Transverse colon (tissue), 4 donors: ENCODE data around the gene HRC. TPM values are rescaled to one million over a fixed set of nuclear protein-coding genes. Genes with fewer than 3 reads are reported as not detected.

ENCODE experiments used
- DNase-seq: peaks from one replicate; pipeline ENCODE4 v3.0.0-alpha.2; 2019
- H3K27ac ChIP-seq, 4 donors: fragments of 200-600 bp; sonication (generic); 2 replicates each; pipeline ENCODE4 v1.5.1; 2016 to 2018; ENCODE audit warnings: inconsistent platforms in 4 of 4
- H3K27me3 ChIP-seq: fragments of 200-600 bp; sonication (generic); 2 replicates; pipeline ENCODE4 v1.5.1; 2017; ENCODE audit warnings: inconsistent platforms
- H3K36me3 ChIP-seq, 4 donors: fragments of 200-600 bp; sonication (generic); 2 replicates each; pipeline ENCODE4 v1.5.1; 2017 to 2019; ENCODE audit warnings: inconsistent platforms in 4 of 4
- H3K4me1 ChIP-seq, 4 donors: fragments of 200-600 bp; sonication (generic); 2 replicates each; pipeline ENCODE4 v1.5.1; 2017 to 2020; ENCODE audit warnings: inconsistent platforms in 4 of 4
- H3K4me3 ChIP-seq, 4 donors: fragments of 200-600 bp; sonication (generic); 1 replicate in 1 of 4; 2 replicates in 3 of 4; pipeline versions ENCODE4 v1.5.1 to v1.6.1; 2017 to 2019; ENCODE audit warnings: inconsistent platforms in 4 of 4
- H3K9me3 ChIP-seq, 2 donors: fragments of 200-600 bp; sonication (generic); 2 replicates each; pipeline ENCODE4 v1.5.1; 2017 to 2019; ENCODE audit warnings: inconsistent platforms in 2 of 2
- EP300 ChIP-seq: sonication (generic); formaldehyde crosslinking; IDR thresholded peaks from one replicate; pipeline ENCODE4 v1.6.1; 2017; ENCODE audit warnings: antibody characterized with exemption, low read depth
- POLR2A ChIP-seq: fragments of 450-650 bp; IDR thresholded peaks from one replicate; pipeline ENCODE4 v1.6.1; 2016; ENCODE audit warnings: antibody characterized with exemption, mild to moderate bottlenecking, moderate library complexity
- POLR2AphosphoS5 ChIP-seq, 3 donors: sonication (generic); formaldehyde crosslinking; IDR thresholded peaks; one replicate each; pipeline ENCODE4 v1.6.1; 2016; ENCODE audit warnings: antibody characterized with exemption in 3 of 3
- WGBS, 2 donors: methylation state at CpG; one replicate each; pipeline ENCODE4 v1.1.5; 2018; ENCODE audit warnings: low coverage in 1 of 2; 5-methylcytosine and 5-hydroxymethylcytosine counted together
- in situ Hi-C, 4 donors: fragments of 200-750 bp; cut with MboI; loops; one replicate each; pipeline versions ENCODE4 v1.15.0 to v1.15.1; 2017; ENCODE audit warnings: low sequenced_read_pairs in 3 of 4, low pct_ligation_motif_present in 1 of 4, low pct_unique_long_range_greater_than_20kb in 1 of 4
- intact Hi-C: fragments of 100-400 bp; cut with DNase I; formaldehyde crosslinking; loops from one replicate; pipeline ENCODE4 v1.15.1; 2023; ENCODE audit warnings: low total_unique reads
- total RNA-seq, 4 donors: library from RNA; depleted of rRNA; stranded (reverse); fragments of >200 nt; gene quantifications; one replicate each; pipeline ENCODE4 v1.1.0, GENCODE V29; 2016
- TF ChIP-seq, protein P1 (sequence below), 5 experiments: fragments of 200-600 bp in 3 of 5; fragments of 450-650 bp in 2 of 5; sonication (generic) in 3 of 5; IDR thresholded peaks; 1 replicate in 2 of 5; 2 replicates in 3 of 5; pipeline ENCODE4 v1.5.1; 2016 to 2017; ENCODE audit warnings: antibody characterized with exemption in 5 of 5, inconsistent platforms in 3 of 5, mild to moderate bottlenecking in 2 of 5, moderate library complexity in 1 of 5

Gene HRC
- total RNA-seq, 4 donors from 2014 or later, result 0.16 to 0.82 TPM; not detected in 2

DNA sequence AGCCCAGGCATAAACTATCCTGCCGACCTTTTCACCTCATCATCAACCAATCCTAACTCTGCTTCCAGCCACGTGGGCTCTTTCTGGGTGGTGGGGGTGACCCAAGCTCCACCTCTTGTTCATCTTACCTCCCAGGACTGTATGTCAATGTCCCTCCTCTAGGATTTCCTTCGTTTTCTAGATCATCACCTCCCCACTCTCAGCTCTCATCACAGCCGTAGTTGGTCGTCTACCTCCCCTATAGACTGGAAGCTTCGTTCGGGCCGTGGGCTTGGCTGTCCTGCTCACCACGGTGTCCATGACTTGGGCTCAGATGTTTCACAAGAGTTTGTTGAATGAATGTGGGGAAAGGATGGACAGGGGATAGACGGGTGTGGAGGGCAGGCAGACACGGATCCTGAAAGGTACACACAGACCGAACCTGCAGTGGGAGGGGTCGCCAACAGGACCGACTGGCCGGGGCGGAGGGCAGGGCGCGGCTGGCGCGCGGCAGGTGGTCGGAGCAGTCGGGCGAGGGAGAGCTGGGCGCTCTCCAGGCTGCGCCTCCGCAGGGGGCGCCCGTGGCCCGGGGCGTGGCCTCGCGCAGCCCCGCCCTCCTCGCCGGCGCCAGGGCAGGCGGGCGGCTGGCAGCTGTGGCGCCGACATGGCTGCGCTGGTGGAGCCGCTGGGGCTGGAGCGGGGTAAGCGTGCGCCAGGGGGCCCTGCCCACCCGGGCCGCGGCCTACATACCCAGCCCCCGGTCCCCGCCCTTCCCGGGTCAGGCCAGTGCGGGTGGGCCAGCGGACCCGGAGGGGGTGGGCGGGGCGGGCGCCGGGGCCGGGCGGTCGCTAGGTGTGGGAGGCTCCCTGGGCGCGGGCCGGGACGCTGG is 41.2 kb downstream of the HRC start, which contains the start of gene LIN7B:
Gene LIN7B (plus strand): TSS at position 609 of the 868 bp plus-strand sequence. CDS start 35 bp downstream, at position 644.
- TF ChIP-seq POLR2A (no peak), EP300 (no peak)
- TF ChIP-seq, protein P1, sequence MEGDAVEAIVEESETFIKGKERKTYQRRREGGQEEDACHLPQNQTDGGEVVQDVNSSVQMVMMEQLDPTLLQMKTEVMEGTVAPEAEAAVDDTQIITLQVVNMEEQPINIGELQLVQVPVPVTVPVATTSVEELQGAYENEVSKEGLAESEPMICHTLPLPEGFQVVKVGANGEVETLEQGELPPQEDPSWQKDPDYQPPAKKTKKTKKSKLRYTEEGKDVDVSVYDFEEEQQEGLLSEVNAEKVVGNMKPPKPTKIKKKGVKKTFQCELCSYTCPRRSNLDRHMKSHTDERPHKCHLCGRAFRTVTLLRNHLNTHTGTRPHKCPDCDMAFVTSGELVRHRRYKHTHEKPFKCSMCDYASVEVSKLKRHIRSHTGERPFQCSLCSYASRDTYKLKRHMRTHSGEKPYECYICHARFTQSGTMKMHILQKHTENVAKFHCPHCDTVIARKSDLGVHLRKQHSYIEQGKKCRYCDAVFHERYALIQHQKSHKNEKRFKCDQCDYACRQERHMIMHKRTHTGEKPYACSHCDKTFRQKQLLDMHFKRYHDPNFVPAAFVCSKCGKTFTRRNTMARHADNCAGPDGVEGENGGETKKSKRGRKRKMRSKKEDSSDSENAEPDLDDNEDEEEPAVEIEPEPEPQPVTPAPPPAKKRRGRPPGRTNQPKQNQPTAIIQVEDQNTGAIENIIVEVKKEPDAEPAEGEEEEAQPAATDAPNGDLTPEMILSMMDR (IDR thresholded peaks at IDR 0.05), result peak; percentile 14 to 62 (median 40)
- Histone ChIP-seq H3K4me1 (peaks cover 9 to 28% (median 26%) of the 10 kb centered on the region in 4 donors), H3K9me3 (no peaks in the 10 kb centered on the region), H3K4me3 (peak within 1 kb of the TSS; percentile 80 to 97 (median 84)), H3K36me3 (no peaks in the 10 kb centered on the region), H3K27ac (peak within 1 kb of the TSS; percentile 81 to 89 (median 86)), H3K27me3 (no peaks in the 10 kb centered on the region)
- intact Hi-C loops (no loop called here), in situ Hi-C loops (no loop called here)
- DNase-seq, result peak; percentile 74
- WGBS, 2 donors, result 2 to 4% methylated on average over 4 to 21 of the region's 66 CpGs

DNA sequence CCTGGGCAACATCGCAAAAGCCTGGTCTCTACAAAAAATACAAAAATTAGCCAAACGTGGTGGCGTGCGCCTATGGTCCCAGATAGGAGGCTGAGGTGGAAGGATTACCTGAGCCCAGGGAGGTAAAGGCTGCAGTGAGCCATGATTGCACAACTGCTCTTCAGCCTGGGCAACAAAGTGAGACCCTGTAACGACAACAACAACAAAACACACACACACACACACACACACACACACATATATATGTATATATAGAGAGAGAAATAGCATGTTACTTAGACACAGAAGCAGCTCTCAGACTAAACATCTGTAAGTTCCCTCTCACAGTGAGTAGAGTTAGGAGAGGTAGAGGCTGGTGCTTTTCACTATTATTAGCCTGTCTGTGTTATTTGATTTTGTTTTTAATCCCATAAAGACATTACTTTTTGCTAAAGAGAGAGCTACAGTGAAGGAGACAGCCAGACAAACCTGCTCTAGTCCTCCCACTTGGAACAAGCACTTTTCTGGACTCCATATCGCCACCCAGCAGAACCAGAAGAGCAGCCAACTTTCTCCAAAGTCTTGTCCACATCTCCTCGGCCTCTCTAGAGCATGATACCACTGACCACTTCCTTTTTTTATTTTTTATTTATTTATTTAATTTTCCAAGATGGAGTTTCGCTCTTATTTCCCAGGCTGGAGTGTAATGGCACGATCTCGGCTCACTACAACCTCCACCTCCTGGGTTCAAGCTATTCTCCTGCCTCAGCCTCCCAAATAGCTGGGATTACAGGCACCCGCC is 43.8 kb downstream of the HRC start:
- no peak overlapping the region for H3K27ac ChIP-seq
- 33 to 78% methylated on average over 2 to 11 of the region's 11 CpGs for WGBS, 2 donors
- H3K4me1 ChIP-seq, result peaks cover 0 to 16% (median 13%) of the 10 kb centered on the region in 4 donors
- H3K4me3 ChIP-seq, result no peak overlapping the region
- H3K36me3 ChIP-seq, result peaks cover 0 to 17% (median 4%) of the 10 kb centered on the region in 4 donors
- H3K9me3 ChIP-seq, result no peaks in the 10 kb centered on the region
- in situ Hi-C loops, result no loop called here
- intact Hi-C loops, result no loop called here
- no peaks in the 10 kb centered on the region for H3K27me3 ChIP-seq
- DNase-seq, result no peak
- TF ChIP-seq EP300 (no peak), POLR2AphosphoS5 (IDR thresholded peaks at IDR 0.05) (no peak), POLR2A (no peak)
- TF ChIP-seq, protein P1 (IDR thresholded peaks at IDR 0.05), result no peak

DNA sequence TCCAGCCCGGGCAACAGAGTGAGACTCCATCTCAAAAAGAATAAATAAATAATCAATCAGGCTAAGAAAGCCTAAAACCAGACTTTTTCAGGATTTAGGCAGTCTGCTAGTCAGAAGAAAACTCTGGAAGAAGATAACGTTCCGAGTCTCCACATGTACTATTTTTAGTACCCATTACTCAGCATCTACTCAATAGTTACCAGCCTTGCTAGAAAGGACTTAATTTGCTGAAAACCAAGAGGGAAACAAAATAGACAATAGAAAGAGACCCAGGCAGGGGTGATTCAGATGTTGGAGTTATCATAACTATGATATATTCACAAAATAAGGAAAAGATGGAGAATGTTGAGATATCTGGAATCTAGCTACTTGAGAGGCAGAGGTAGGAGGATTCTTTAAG is 44.6 kb downstream of the HRC start:
- Histone ChIP-seq H3K9me3 (no peaks in the 10 kb centered on the region), H3K4me1 (peaks cover 0 to 16% (median 13%) of the 10 kb centered on the region in 4 donors), H3K27me3 (no peaks in the 10 kb centered on the region), H3K36me3 (peaks cover 0 to 19% (median 4%) of the 10 kb centered on the region in 4 donors), H3K4me3 (no peak overlapping the region), H3K27ac (no peak overlapping the region)
- no peak for DNase-seq
- 30 to 43% methylated on average over 3 of the region's 3 CpGs for WGBS, 2 donors
- no peak for TF ChIP-seq POLR2A
- no peak for TF ChIP-seq EP300
- TF ChIP-seq POLR2AphosphoS5 (IDR thresholded peaks at IDR 0.05), result no peak
- TF ChIP-seq, protein P1 (IDR thresholded peaks at IDR 0.05), result no peak
- intact Hi-C loops (no loop called here), in situ Hi-C loops (no loop called here)
